Vagina (tissue), 2 donors: ENCODE data around the gene SLC12A5.

Experiments
- CTCF ChIP-seq, 3 experiments: fragments of 450-650 bp in 2 of 3; fragments of 200-600 bp in 1 of 3; sonication (generic) in 1 of 3; IDR thresholded peaks; one replicate each; pipeline ENCODE4 v1.5.1; 2017 to 2019; ENCODE audit warnings: antibody characterized with exemption in 3 of 3, mild to moderate bottlenecking in 2 of 3, moderate library complexity in 2 of 3
- POLR2A ChIP-seq, 2 donors: fragments of 450-650 bp; IDR thresholded peaks; one replicate each; pipeline ENCODE4 v1.6.1; 2017; ENCODE audit warnings: antibody characterized with exemption in 2 of 2, mild to moderate bottlenecking in 2 of 2, moderate library complexity in 2 of 2
- POLR2AphosphoS5 ChIP-seq, 2 donors: sonication (generic); formaldehyde crosslinking; IDR thresholded peaks; one replicate each; pipeline ENCODE4 v1.9.0; 2017; ENCODE audit warnings: antibody characterized with exemption in 2 of 2, mild to moderate bottlenecking in 2 of 2, low read depth in 1 of 2; ENCODE audit not compliant: insufficient read depth in 1 of 2

GRCh38 chr20:46104262-46104661 is 75.2 kb downstream of the SLC12A5 start:
- TF ChIP-seq CTCF (IDR thresholded peaks at IDR 0.05), result no peak
- TF ChIP-seq POLR2A (IDR thresholded peaks at IDR 0.05), result no peak
- no peak for TF ChIP-seq POLR2AphosphoS5 (IDR thresholded peaks at IDR 0.05; ENCODE audit: insufficient read depth in 1 of 2, low read depth in 1 of 2)
